Heart left ventricle (tissue), 13 donors: Measurements from ENCODE around the gene WBP11.

Experiments
- POLR2A ChIP-seq, 2 donors: fragments of 450-650 bp; IDR thresholded peaks; one replicate each; pipeline ENCODE4 v1.6.1; 2017; ENCODE audit warnings: antibody characterized with exemption in 2 of 2, mild to moderate bottlenecking in 2 of 2, moderate library complexity in 2 of 2
- TF ChIP-seq, protein P1 (sequence below), 12 donors: fragments of 200-600 bp; sonication (generic) in 4 of 12; IDR thresholded peaks; one replicate each; pipeline versions ENCODE4 v1.5.0 to v1.8.0; 2018 to 2022; ENCODE audit warnings: antibody characterized with exemption in 12 of 12, mild to moderate bottlenecking in 5 of 12
- donor health status: ischemic (EF 13 %, LVEDD 7.1; RV severe dilation, severe dysfunction).
- donor health status: DM: no; HTN: yes; CAD: no.
- donor health status: DM: no; HTN: no; CAD: no.
- donor health status: ischemic (EF 25% LVEDD 6.9; RV normal size, moderate dysfunction).
- donor health status: ischemic (EF 25% LVEDD 5.7; RV mildly dilated, moderate dysfunction).
- donor health status: ischemic (EF 35%, LVEDD 5.7; RV mildly dilated, moderate dysfunction).
- donor health status: nonischemic (EF 11% LVEDD 7.7; RV severe dilation, severe dysfunction).
- donor health status: DM: yes; HTN: yes; CAD: no.
- donor health status: PGD.
- donor health status: ischemic (EF 29% LVEDD 5.4; RV normal size, mild dysfunction).
- donor health status: nonischemic (EF 23%, LVEDD 6.1; RV moderate dilation, normal function).

DNA sequence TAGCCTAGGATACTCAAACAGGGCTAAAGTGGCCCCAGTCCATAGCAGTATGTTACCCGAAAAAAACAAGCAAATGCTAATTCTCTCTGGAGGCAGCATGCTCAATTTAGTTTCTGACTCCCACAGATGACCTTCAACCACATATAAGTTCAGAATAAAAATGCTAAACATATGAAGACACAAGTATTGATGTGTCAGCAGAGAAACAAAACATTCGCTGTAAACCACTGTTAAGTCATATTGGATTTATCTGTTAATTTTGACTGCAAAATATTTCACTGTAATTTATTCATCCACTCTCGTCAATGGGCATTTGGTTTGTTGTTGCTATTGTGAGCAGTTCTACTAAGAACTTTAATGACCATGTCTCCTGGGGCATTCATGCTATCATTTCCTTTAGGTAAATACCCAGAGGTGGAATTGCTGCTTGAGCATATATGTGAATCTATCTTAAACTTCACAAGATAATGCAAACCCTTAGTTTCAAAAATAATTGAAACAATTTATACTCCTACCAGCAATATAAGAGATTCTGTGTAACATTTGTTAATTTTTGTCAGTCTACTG is 36.5 kb downstream of the WBP11 start:
- TF ChIP-seq, protein P1, sequence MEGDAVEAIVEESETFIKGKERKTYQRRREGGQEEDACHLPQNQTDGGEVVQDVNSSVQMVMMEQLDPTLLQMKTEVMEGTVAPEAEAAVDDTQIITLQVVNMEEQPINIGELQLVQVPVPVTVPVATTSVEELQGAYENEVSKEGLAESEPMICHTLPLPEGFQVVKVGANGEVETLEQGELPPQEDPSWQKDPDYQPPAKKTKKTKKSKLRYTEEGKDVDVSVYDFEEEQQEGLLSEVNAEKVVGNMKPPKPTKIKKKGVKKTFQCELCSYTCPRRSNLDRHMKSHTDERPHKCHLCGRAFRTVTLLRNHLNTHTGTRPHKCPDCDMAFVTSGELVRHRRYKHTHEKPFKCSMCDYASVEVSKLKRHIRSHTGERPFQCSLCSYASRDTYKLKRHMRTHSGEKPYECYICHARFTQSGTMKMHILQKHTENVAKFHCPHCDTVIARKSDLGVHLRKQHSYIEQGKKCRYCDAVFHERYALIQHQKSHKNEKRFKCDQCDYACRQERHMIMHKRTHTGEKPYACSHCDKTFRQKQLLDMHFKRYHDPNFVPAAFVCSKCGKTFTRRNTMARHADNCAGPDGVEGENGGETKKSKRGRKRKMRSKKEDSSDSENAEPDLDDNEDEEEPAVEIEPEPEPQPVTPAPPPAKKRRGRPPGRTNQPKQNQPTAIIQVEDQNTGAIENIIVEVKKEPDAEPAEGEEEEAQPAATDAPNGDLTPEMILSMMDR (IDR thresholded peaks at IDR 0.05), result no peak
- no peak for TF ChIP-seq POLR2A (IDR thresholded peaks at IDR 0.05)
